Measurements from ENCODE around the gene LBH.

- TF ChIP-seq CTCF (IDR thresholded peaks at IDR 0.05): no peak
- TF ChIP-seq POLR2A (IDR thresholded peaks at IDR 0.05): no peak
Measured at GRCh38 chr2:30255026-30255425, 23.7 kb downstream of the LBH start.
